ENCODE measurements around the gene TBC1D32.

GRCh38 chr6:121171879-121172278, 162.4 kb downstream of the TBC1D32 start:
- TF ChIP-seq REST (IDR thresholded peaks at IDR 0.05; ENCODE audit: low read depth, low read length) (no peak), JUND (IDR thresholded peaks at IDR 0.05) (no peak), NFIC (IDR thresholded peaks at IDR 0.05; ENCODE audit: borderline replicate concordance) (no peak), NRF1 (IDR thresholded peaks at IDR 0.05; ENCODE audit: low read depth, low read length) (no peak)
